ENCODE results near the gene TXNRD1.

GRCh38 chr12:104359216-104359615 is 143.6 kb downstream of the TXNRD1 start:
- TF ChIP-seq CTCF (IDR thresholded peaks at IDR 0.05), result no peak
- TF ChIP-seq POLR2A (IDR thresholded peaks at IDR 0.05), result no peak

Measured in prostate gland (tissue), 2 donors.